IMR-90 (cell line): Measurements from ENCODE around the gene TMEM213. TPM values are rescaled to one million over a fixed set of nuclear protein-coding genes. Genes with fewer than 3 reads are reported as not detected.

Experiments
- ATAC-seq: fragments of 200-7000 bp; cut with Tn5 transposase; 2 replicates; pipeline ENCODE4 v1.9.1; 2020; ENCODE audit warnings: low read depth, mild to moderate bottlenecking, moderate library complexity
- BruUV-seq: library from RNA; stranded (reverse); fragments of 400-500 nt; replicated peaks from 2 replicates; lab custom pipeline; 2021; lab: Mats Ljungman, UMichigan
- CTCF ChIA-PET: fragments of 300-600 bp; formaldehyde crosslinking; extraction: SDS; loops from one replicate; lab custom pipeline; 2021; ENCODE audit warnings: antibody characterized with exemption; lab: Yijun Ruan, JAX
- POLR2A ChIA-PET: fragments of 300-600 bp; sonication (Branson Sonifier 250); formaldehyde crosslinking; loops from one replicate; lab custom pipeline; 2022; ENCODE audit warnings: antibody characterized with exemption; ENCODE audit not compliant: unreplicated experiment; lab: Charles Lee
- DNase-seq: peaks from one replicate; pipeline ENCODE4 v3.0.0; 2013
- H2AFZ ChIP-seq: replicated peaks from 2 replicates; pipeline ENCODE3; 2013; ENCODE audit warnings: low read length, mild to moderate bottlenecking; ENCODE audit not compliant: poor library complexity
- H2AK5ac ChIP-seq: 2 replicates; pipeline ENCODE4 v1.6.1; 2013; ENCODE audit warnings: low read depth, low read length, inconsistent platforms
- H2AK9ac ChIP-seq: replicated peaks from 2 replicates; pipeline ENCODE3; 2013; ENCODE audit warnings: mild to moderate bottlenecking, low read depth, low read length, moderate library complexity; ENCODE audit not compliant: poor library complexity
- H2BK120ac ChIP-seq: 2 replicates; pipeline ENCODE4 v1.6.1; 2013; ENCODE audit warnings: low read depth, low read length, inconsistent platforms
- H2BK15ac ChIP-seq: 3 replicates; pipeline ENCODE4 v1.6.1; 2013; ENCODE audit warnings: low read depth, low read length, inconsistent platforms
- H2BK20ac ChIP-seq: 2 replicates; pipeline ENCODE4 v1.6.1; 2013; ENCODE audit warnings: low read depth, mild to moderate bottlenecking, inconsistent platforms, low read length, moderate library complexity
- H2BK5ac ChIP-seq: 2 replicates; pipeline ENCODE4 v1.6.1; 2013; ENCODE audit warnings: mild to moderate bottlenecking, low read depth, low read length, inconsistent platforms; ENCODE audit not compliant: poor library complexity, severe bottlenecking
- H3K14ac ChIP-seq: replicated peaks from 2 replicates; pipeline ENCODE4 v1.6.1; 2013; ENCODE audit warnings: low read depth, low read length, inconsistent platforms
- H3K18ac ChIP-seq: 2 replicates; pipeline ENCODE4 v1.6.1; 2013; ENCODE audit warnings: low read depth, low read length, control low read depth
- H3K23ac ChIP-seq: 2 replicates; pipeline ENCODE4 v1.6.1; 2013; ENCODE audit warnings: low read depth, low read length, inconsistent platforms
- H3K27ac ChIP-seq: 2 replicates; pipeline ENCODE4 v1.5.1; 2013; ENCODE audit warnings: mild to moderate bottlenecking, control low read depth, low read length; ENCODE audit not compliant: insufficient read depth
- H3K27me3 ChIP-seq: 2 replicates; pipeline ENCODE4 v1.6.1; 2013; ENCODE audit warnings: low read length; ENCODE audit not compliant: control insufficient read depth, insufficient read depth
- H3K36me3 ChIP-seq: 2 replicates; pipeline ENCODE4 v1.6.1; 2013; ENCODE audit warnings: low read length, mixed read lengths; ENCODE audit not compliant: control insufficient read depth, insufficient read depth
- H3K4ac ChIP-seq: 2 replicates; pipeline ENCODE4 v1.6.1; 2013; ENCODE audit warnings: low read depth, low read length, inconsistent platforms
- H3K4me1 ChIP-seq: 2 replicates; pipeline ENCODE4 v1.6.1; 2013; ENCODE audit warnings: low read length, mixed read lengths; ENCODE audit not compliant: control insufficient read depth, insufficient read depth
- H3K4me2 ChIP-seq: 2 replicates; pipeline ENCODE4 v1.6.1; 2013; ENCODE audit warnings: low read depth, mild to moderate bottlenecking, control low read depth, low read length, moderate library complexity
- H3K4me3 ChIP-seq: 2 replicates; pipeline ENCODE4 v1.5.1; 2013; ENCODE audit warnings: low read depth, mild to moderate bottlenecking, control low read depth, low read length, moderate library complexity; ENCODE audit not compliant: insufficient read depth
- H3K56ac ChIP-seq: 2 replicates; pipeline ENCODE4 v1.6.1; 2013; ENCODE audit warnings: low read length, inconsistent platforms; ENCODE audit not compliant: insufficient read depth; ENCODE audit errors: extremely low read depth
- H3K79me1 ChIP-seq, 2 experiments: 2 replicates each; pipeline ENCODE4 v1.6.1; 2013; ENCODE audit warnings: low read length in 2 of 2, inconsistent platforms in 1 of 2, low read depth in 1 of 2
- H3K9ac ChIP-seq: 2 replicates; pipeline ENCODE4 v1.6.1; 2013; ENCODE audit warnings: low read depth, low read length, control low read depth
- H3K9me1 ChIP-seq: 2 replicates; pipeline ENCODE4 v1.6.1; 2013; ENCODE audit warnings: low read length, inconsistent platforms; ENCODE audit not compliant: insufficient read depth
- H3K9me3 ChIP-seq: 2 replicates; pipeline ENCODE4 v1.6.1; 2013; ENCODE audit warnings: low read length; ENCODE audit not compliant: control insufficient read depth, insufficient read depth
- H4K20me1 ChIP-seq: 2 replicates; pipeline ENCODE4 v1.6.1; 2013; ENCODE audit warnings: low read length, inconsistent platforms; ENCODE audit not compliant: insufficient read depth
- H4K5ac ChIP-seq: 2 replicates; pipeline ENCODE4 v1.6.1; 2013; ENCODE audit warnings: mild to moderate bottlenecking, low read depth, low read length, control low read depth
- H4K8ac ChIP-seq, 2 experiments: 2 replicates each; pipeline ENCODE4 v1.6.1; 2013; ENCODE audit warnings: low read depth in 2 of 2, low read length in 2 of 2, control low read depth in 1 of 2, inconsistent platforms in 1 of 2
- H4K91ac ChIP-seq: 2 replicates; pipeline ENCODE4 v1.6.1; 2013; ENCODE audit warnings: low read depth, low read length, inconsistent platforms; ENCODE audit not compliant: insufficient read depth
- BHLHE40 ChIP-seq: fragments of 150-350 bp; IDR thresholded peaks from 2 replicates; pipeline ENCODE4 v1.6.1; 2016; ENCODE audit warnings: mild to moderate bottlenecking, low read depth, low read length
- FOS ChIP-seq: fragments of 150-350 bp; IDR thresholded peaks from 2 replicates; pipeline ENCODE4 v1.6.1; 2016; ENCODE audit warnings: low read depth, low read length
- MAFK ChIP-seq: IDR thresholded peaks from 2 replicates; pipeline ENCODE4 v1.6.1; 2012; ENCODE audit warnings: low read depth, low read length, improper control_type of control experiment
- MAZ ChIP-seq: IDR thresholded peaks from 2 replicates; pipeline ENCODE4 v1.6.1; 2012; ENCODE audit warnings: low read depth, mild to moderate bottlenecking, low read length, improper control_type of control experiment, moderate library complexity, borderline replicate concordance
- NFE2L2 ChIP-seq: fragments of 150-350 bp; IDR thresholded peaks from 2 replicates; pipeline ENCODE4 v1.6.1; 2016; ENCODE audit warnings: low read depth, mild to moderate bottlenecking, low read length
- RAD21 ChIP-seq: IDR thresholded peaks from 2 replicates; pipeline ENCODE4 v1.6.1; 2012; ENCODE audit warnings: low read length, improper control_type of control experiment
- RCOR1 ChIP-seq: IDR thresholded peaks from 2 replicates; pipeline ENCODE4 v1.6.1; 2012; ENCODE audit warnings: mild to moderate bottlenecking, low read length, improper control_type of control experiment; ENCODE audit not compliant: insufficient replicate concordance
- RFX5 ChIP-seq: IDR thresholded peaks from 2 replicates; pipeline ENCODE4 v1.8.0; 2012; ENCODE audit warnings: low read depth, mild to moderate bottlenecking, low read length, moderate library complexity
- SMC3 ChIP-seq: fragments of 150-350 bp; IDR thresholded peaks from 2 replicates; pipeline ENCODE4 v1.6.1; 2016; ENCODE audit warnings: low read depth, mild to moderate bottlenecking, antibody characterized with exemption, low read length, moderate library complexity
- WGBS, 2 experiments: methylation state at CpG; one replicate each; pipeline versions ENCODE4 v1.1.5 to v1.1.7; 2013; ENCODE audit warnings: missing lambda C conversion rate in 2 of 2; ENCODE audit not compliant: insufficient read length in 1 of 2; ENCODE audit errors: extremely low coverage in 2 of 2; 5-methylcytosine and 5-hydroxymethylcytosine counted together
- dilution Hi-C: fragments of 300-500 bp; cut with HindIII; formaldehyde crosslinking; loops from one replicate; pipeline ENCODE4 v1.14.3; 2018; ENCODE audit warnings: low sequenced_read_pairs; ENCODE audit not compliant: unreplicated experiment
- in situ Hi-C: fragments of 300-500 bp; cut with MboI; formaldehyde crosslinking; loops from 3 replicates; pipeline ENCODE4 v1.14.3; 2019; ENCODE audit warnings: low sequenced_read_pairs, inconsistent platforms, mixed read lengths
- intact Hi-C: fragments of 100-400 bp; cut with micrococcal nuclease; formaldehyde crosslinking; loops from 2 replicates; pipeline ENCODE4 v1.10.0; 2022
- polyA plus RNA-seq, 3 experiments: library from polyadenylated mRNA; depleted of rRNA; stranded (reverse); fragments of >200 nt; gene quantifications; 2 replicates each; pipeline ENCODE4 v1.2.3, GENCODE V29; 2012; ENCODE audit warnings: low replicate concordance in 1 of 3
- total RNA-seq: library from RNA; depleted of rRNA; stranded (reverse); fragments of >200 nt; gene quantifications from 2 replicates; pipeline ENCODE4 v1.2.3, GENCODE V29; 2012
- TF ChIP-seq, protein P1 (sequence below): fragments of 150-350 bp; IDR thresholded peaks from 2 replicates; pipeline ENCODE4 v1.6.1; 2017; ENCODE audit warnings: mild to moderate bottlenecking, antibody characterized with exemption, low read length, low read depth
- TF ChIP-seq, protein P2 (sequence below): conservative IDR thresholded peaks from 2 replicates; pipeline ENCODE4 v1.5.1; 2012; ENCODE audit warnings: mild to moderate bottlenecking, low read depth, low read length, improper control_type of control experiment

The TMEM213 gene
- total and polyA plus RNA-seq, 2 of the 4 experiments (the other 2 are of a cell fraction) = not detected

DNA sequence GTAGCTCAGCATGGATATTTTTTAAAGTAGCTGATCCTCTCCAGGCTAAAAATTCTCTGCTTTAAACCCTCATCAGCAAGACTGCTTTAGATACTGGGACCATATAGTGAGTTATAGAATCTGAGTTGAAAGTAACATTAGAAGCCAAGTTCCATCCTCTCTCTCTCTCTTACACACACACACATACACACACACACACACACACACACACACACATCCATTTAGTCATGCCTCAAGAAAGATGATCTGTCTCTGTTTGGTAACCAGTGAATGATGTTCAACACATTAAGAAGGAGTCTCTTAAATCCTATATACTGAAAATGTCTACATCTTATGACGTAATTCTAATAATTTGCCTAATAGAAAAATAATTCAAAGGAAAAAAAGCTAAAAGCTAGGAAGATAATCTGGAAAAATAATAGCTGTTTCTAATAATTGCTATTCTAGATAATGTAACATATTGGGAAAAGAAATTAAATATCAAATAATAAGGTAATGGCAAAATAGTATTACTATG, 17.1 kb downstream of the TMEM213 start:
- no peaks in the 10 kb centered on the region for H4K20me1 ChIP-seq
- H3K79me1 ChIP-seq = no peaks in the 10 kb centered on the region
- H2BK120ac ChIP-seq = no peak overlapping the region
- H3K14ac ChIP-seq = no peak overlapping the region
- no peaks in the 10 kb centered on the region for H3K9me1 ChIP-seq
- H3K4me1 ChIP-seq = no peaks in the 10 kb centered on the region
- no peak overlapping the region for H3K27ac ChIP-seq
- H3K23ac ChIP-seq = no peak overlapping the region
- no peak overlapping the region for H2BK20ac ChIP-seq
- no peak overlapping the region for H3K4ac ChIP-seq
- H3K36me3 ChIP-seq = no peaks in the 10 kb centered on the region
- H3K56ac ChIP-seq = no peak overlapping the region
- POLR2A ChIA-PET = no interaction called here
- CTCF ChIA-PET = no interaction called here
- no CpG with 5 or more reads among the region's 1 CpG for WGBS, 2 experiments
- no peak overlapping the region for H4K8ac ChIP-seq
- no peak overlapping the region for H3K4me3 ChIP-seq
- H4K91ac ChIP-seq = no peak overlapping the region
- H3K27me3 ChIP-seq = no peaks in the 10 kb centered on the region
- no peak overlapping the region for H3K9ac ChIP-seq
- no peak overlapping the region for H3K4me2 ChIP-seq
- H4K5ac ChIP-seq = no peak overlapping the region
- no peak overlapping the region for H2AK5ac ChIP-seq
- TF ChIP-seq BHLHE40 (no peak), RFX5 (no peak), FOS (no peak), SMC3 (no peak), MAFK (no peak), RCOR1 (no peak), RAD21 (no peak), NFE2L2 (no peak), MAZ (no peak)
- TF ChIP-seq, protein P1, sequence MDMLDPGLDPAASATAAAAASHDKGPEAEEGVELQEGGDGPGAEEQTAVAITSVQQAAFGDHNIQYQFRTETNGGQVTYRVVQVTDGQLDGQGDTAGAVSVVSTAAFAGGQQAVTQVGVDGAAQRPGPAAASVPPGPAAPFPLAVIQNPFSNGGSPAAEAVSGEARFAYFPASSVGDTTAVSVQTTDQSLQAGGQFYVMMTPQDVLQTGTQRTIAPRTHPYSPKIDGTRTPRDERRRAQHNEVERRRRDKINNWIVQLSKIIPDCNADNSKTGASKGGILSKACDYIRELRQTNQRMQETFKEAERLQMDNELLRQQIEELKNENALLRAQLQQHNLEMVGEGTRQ = no peak
- TF ChIP-seq, protein P2, sequence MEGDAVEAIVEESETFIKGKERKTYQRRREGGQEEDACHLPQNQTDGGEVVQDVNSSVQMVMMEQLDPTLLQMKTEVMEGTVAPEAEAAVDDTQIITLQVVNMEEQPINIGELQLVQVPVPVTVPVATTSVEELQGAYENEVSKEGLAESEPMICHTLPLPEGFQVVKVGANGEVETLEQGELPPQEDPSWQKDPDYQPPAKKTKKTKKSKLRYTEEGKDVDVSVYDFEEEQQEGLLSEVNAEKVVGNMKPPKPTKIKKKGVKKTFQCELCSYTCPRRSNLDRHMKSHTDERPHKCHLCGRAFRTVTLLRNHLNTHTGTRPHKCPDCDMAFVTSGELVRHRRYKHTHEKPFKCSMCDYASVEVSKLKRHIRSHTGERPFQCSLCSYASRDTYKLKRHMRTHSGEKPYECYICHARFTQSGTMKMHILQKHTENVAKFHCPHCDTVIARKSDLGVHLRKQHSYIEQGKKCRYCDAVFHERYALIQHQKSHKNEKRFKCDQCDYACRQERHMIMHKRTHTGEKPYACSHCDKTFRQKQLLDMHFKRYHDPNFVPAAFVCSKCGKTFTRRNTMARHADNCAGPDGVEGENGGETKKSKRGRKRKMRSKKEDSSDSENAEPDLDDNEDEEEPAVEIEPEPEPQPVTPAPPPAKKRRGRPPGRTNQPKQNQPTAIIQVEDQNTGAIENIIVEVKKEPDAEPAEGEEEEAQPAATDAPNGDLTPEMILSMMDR = no peak
- no peak for ATAC-seq
- intact Hi-C loops (no loop called here), in situ Hi-C loops (no loop called here), dilution Hi-C loops (no loop called here)
- H2AK9ac ChIP-seq = no peak overlapping the region
- no peak overlapping the region for H2AFZ ChIP-seq
- no peak overlapping the region for H3K18ac ChIP-seq
- no peak for DNase-seq
- H2BK5ac ChIP-seq = no peak overlapping the region
- no peaks in the 10 kb centered on the region for H3K9me3 ChIP-seq
- no TSS peak for BruUV-seq
- no peak overlapping the region for H2BK15ac ChIP-seq
